ENCODE results near the gene CDC42SE1. TPM values are rescaled to one million over a fixed set of nuclear protein-coding genes. Genes with fewer than 3 reads are reported as not detected.

The CDC42SE1 gene
- total RNA-seq, 1 experiment from 2014 or later, result 60.8 TPM

DNA sequence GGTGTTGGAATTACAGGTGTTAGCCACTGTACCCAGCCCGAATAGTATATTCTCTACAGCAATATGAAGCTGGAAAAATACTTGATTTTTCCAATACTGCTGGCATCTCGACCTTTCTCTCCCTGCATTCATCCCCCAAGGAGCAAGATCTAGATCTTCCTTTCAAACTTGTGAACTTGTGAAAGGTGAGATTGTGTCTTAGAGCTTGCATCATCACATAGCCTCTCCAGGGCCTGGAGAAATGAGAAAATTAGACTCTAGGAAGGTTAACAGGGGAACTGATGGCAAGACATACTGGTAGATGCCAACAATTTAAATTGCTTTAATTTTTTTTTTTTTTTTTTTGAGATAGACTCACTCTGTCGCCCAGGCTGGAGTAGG lies 49.1 kb downstream of the CDC42SE1 start:
- intact Hi-C loops (cut with micrococcal nuclease), result no loop called here
- Histone ChIP-seq H4K20me1 (ENCODE audit: low read length) (no peaks in the 10 kb centered on the region), H3K79me2 (ENCODE audit: low read length) (peaks cover 32% of the 10 kb centered on the region), H3K9me2 (replicated peaks; ENCODE audit: low read length) (no peaks in the 10 kb centered on the region), H3K4me1 (ENCODE audit: insufficient read depth, low read length) (peaks cover 37% of the 10 kb centered on the region), H3K9ac (ENCODE audit: low read length) (no peak overlapping the region), H3K27me3 (ENCODE audit: low read length) (no peaks in the 10 kb centered on the region), H3K4me3 (ENCODE audit: low read length) (no peak overlapping the region), H3F3A (ENCODE audit: low read length, unreplicated experiment) (peaks cover 6% of the 10 kb centered on the region), H3K9me3 (ENCODE audit: low read length) (no peaks in the 10 kb centered on the region), H3K4me2 (ENCODE audit: low read length) (no peak overlapping the region), H2AFZ (ENCODE audit: low read length) (no peak overlapping the region), H3K36me3 (ENCODE audit: low read depth, low read length) (no peaks in the 10 kb centered on the region), H3K27ac (ENCODE audit: low read length) (no peak overlapping the region)
- TF ChIP-seq, protein P1, sequence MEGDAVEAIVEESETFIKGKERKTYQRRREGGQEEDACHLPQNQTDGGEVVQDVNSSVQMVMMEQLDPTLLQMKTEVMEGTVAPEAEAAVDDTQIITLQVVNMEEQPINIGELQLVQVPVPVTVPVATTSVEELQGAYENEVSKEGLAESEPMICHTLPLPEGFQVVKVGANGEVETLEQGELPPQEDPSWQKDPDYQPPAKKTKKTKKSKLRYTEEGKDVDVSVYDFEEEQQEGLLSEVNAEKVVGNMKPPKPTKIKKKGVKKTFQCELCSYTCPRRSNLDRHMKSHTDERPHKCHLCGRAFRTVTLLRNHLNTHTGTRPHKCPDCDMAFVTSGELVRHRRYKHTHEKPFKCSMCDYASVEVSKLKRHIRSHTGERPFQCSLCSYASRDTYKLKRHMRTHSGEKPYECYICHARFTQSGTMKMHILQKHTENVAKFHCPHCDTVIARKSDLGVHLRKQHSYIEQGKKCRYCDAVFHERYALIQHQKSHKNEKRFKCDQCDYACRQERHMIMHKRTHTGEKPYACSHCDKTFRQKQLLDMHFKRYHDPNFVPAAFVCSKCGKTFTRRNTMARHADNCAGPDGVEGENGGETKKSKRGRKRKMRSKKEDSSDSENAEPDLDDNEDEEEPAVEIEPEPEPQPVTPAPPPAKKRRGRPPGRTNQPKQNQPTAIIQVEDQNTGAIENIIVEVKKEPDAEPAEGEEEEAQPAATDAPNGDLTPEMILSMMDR (conservative IDR thresholded peaks at IDR 0.05; ENCODE audit: low read depth, low read length), result no peak
- TF ChIP-seq EZH2 (IDR thresholded peaks at IDR 0.05; ENCODE audit: low read length, unreplicated experiment) (no peak), EZH2phosphoT487 (IDR thresholded peaks at IDR 0.05; ENCODE audit: borderline replicate concordance, low read length) (no peak)
- ChIA-PET POLR2A (ENCODE audit: unreplicated experiment) (interaction anchor here (0.7 kb wide), 1 partner anchor 168 kb away, joined by 7 read pairs; no protein-coding TSS in a partner anchor), CTCF (no interaction called here)
- ATAC-seq, result no peak
- no peak for DNase-seq
- no TSS peak for BruUV-seq (replicated peaks)

DNA sequence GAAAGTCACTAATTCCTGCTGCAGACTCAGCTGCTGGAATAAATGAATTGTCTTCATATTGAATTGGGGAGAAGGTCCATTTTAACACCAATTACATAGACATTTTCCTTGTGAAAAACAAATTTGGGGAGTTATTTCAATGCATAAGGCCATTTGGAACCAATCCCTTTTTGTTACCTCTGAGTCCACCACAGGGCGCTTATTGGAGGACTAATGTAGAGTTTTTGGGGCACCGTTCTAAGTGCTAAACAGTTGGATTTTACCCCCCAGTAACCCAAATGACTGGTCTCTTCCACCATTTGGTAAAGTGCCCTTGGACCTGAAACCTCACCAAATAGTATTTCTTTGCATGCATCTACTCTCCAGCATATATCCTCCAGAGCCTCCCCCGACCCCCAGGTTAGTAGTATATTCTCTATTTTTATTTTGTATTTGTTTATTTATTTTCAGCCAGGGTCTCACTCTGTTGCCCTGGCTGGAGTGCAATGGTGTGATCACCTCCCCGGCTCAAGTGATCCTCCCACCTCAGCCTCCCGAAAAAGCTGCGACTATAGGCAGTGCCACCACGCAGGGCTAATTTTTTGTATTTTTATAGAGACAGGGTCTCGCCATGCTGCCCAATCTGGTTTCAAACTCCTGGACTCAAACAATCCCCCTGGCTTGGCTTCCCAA lies 49.6 kb downstream of the CDC42SE1 start:
- TF ChIP-seq EZH2 (IDR thresholded peaks at IDR 0.05; ENCODE audit: low read length, unreplicated experiment) (no peak), EZH2phosphoT487 (IDR thresholded peaks at IDR 0.05; ENCODE audit: borderline replicate concordance, low read length) (no peak)
- TF ChIP-seq, protein P1 (conservative IDR thresholded peaks at IDR 0.05; ENCODE audit: low read depth, low read length), result no peak
- no TSS peak for BruUV-seq (replicated peaks)
- peak overlapping the region; percentile 87; the same call in 1 of the 2 replicates for H3K9ac ChIP-seq (ENCODE audit: low read length)
- no peaks in the 10 kb centered on the region for H3K27me3 ChIP-seq (ENCODE audit: low read length)
- peak overlapping the region; percentile 99 for H2AFZ ChIP-seq (ENCODE audit: low read length)
- DNase-seq (no peak), ATAC-seq (no peak)
- H3K4me3 ChIP-seq (ENCODE audit: low read length), result peak overlapping the region; percentile 86
- H3K9me3 ChIP-seq (ENCODE audit: low read length), result no peaks in the 10 kb centered on the region
- peak overlapping the region; percentile 92 for H3K4me2 ChIP-seq (ENCODE audit: low read length)
- POLR2A ChIA-PET (ENCODE audit: unreplicated experiment), result no interaction called here
- peaks cover 6% of the 10 kb centered on the region for H3F3A ChIP-seq (ENCODE audit: low read length, unreplicated experiment)
- CTCF ChIA-PET, result no interaction called here
- no peaks in the 10 kb centered on the region for H3K9me2 ChIP-seq (replicated peaks; ENCODE audit: low read length)
- peaks cover 32% of the 10 kb centered on the region for H3K79me2 ChIP-seq (ENCODE audit: low read length)
- H3K4me1 ChIP-seq (ENCODE audit: insufficient read depth, low read length), result peaks cover 37% of the 10 kb centered on the region
- no peaks in the 10 kb centered on the region for H4K20me1 ChIP-seq (ENCODE audit: low read length)
- no peaks in the 10 kb centered on the region for H3K36me3 ChIP-seq (ENCODE audit: low read depth, low read length)
- H3K27ac ChIP-seq (ENCODE audit: low read length), result no peak overlapping the region
- intact Hi-C loops (cut with micrococcal nuclease), result loop anchor here (5.0 to 10.0 kb wide), 3 partner anchors 37 to 385 kb away; partner anchors contain the start of genes C1orf56, ENSA and GOLPH3L

DNA sequence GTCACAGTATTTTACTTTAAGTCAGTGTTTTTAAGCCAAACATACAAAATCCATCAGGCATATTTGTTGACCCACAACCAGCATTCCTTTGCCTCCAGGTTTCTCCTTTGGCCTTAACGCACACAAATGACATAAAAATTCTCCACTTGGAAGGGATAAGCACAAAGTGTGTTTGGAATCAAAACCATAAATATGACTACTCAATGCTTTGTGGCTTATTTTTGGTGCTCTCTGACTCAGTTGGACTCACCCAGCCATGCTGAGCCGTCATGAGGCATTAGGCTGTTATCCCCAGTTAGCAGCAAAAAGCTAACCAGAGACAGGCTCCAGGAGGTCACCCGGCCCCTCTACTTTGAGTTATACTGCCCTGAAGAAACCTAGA lies 50.2 kb downstream of the CDC42SE1 start:
- H3F3A ChIP-seq (ENCODE audit: low read length, unreplicated experiment), result peaks cover 6% of the 10 kb centered on the region
- no peaks in the 10 kb centered on the region for H3K36me3 ChIP-seq (ENCODE audit: low read depth, low read length)
- peaks cover 32% of the 10 kb centered on the region for H3K79me2 ChIP-seq (ENCODE audit: low read length)
- H2AFZ ChIP-seq (ENCODE audit: low read length), result peak overlapping the region; percentile 99
- H3K4me2 ChIP-seq (ENCODE audit: low read length), result peak overlapping the region; percentile 92
- peak overlapping the region; percentile 86 for H3K4me3 ChIP-seq (ENCODE audit: low read length)
- DNase-seq (no peak), ATAC-seq (no peak)
- TF ChIP-seq EZH2phosphoT487 (IDR thresholded peaks at IDR 0.05; ENCODE audit: borderline replicate concordance, low read length), result no peak
- TF ChIP-seq EZH2 (IDR thresholded peaks at IDR 0.05; ENCODE audit: low read length, unreplicated experiment), result no peak
- TF ChIP-seq, protein P1 (conservative IDR thresholded peaks at IDR 0.05; ENCODE audit: low read depth, low read length), result no peak
- peaks cover 37% of the 10 kb centered on the region for H3K4me1 ChIP-seq (ENCODE audit: insufficient read depth, low read length)
- BruUV-seq (replicated peaks), result no TSS peak
- CTCF ChIA-PET, result no interaction called here
- H3K27me3 ChIP-seq (ENCODE audit: low read length), result no peaks in the 10 kb centered on the region
- intact Hi-C loops (cut with micrococcal nuclease), result loop anchor here (5.0 to 10.0 kb wide), 3 partner anchors 38 to 384 kb away; partner anchors contain the start of genes C1orf56, ENSA and GOLPH3L
- no peaks in the 10 kb centered on the region for H3K9me2 ChIP-seq (replicated peaks; ENCODE audit: low read length)
- H3K27ac ChIP-seq (ENCODE audit: low read length), result no peak overlapping the region
- H3K9me3 ChIP-seq (ENCODE audit: low read length), result no peaks in the 10 kb centered on the region
- H3K9ac ChIP-seq (ENCODE audit: low read length), result peak overlapping the region; percentile 87
- POLR2A ChIA-PET (ENCODE audit: unreplicated experiment), result no interaction called here
- no peaks in the 10 kb centered on the region for H4K20me1 ChIP-seq (ENCODE audit: low read length)
